SJSA1 (cell line): Measurements from ENCODE around the gene MACIR. TPM values are rescaled to one million over a fixed set of nuclear protein-coding genes. Genes with fewer than 3 reads are reported as not detected.

Experiments used
- DNase-seq, 2 experiments: peaks; one replicate each; pipeline ENCODE4 v3.0.0-alpha.2; 2015 to 2020; ENCODE audit warnings: low spot score in 2 of 2, low read depth in 1 of 2
- H3K27ac ChIP-seq: fragments of 250-450 bp; sonication (Bioruptor Pico); 2 replicates; pipeline ENCODE4 v1.5.1; 2020; ENCODE audit warnings: mild to moderate bottlenecking, moderate library complexity
- H3K27me3 ChIP-seq: fragments of 250-450 bp; sonication (Bioruptor Pico); replicated peaks from 2 replicates; pipeline ENCODE4 v1.5.1; 2020; ENCODE audit warnings: mild to moderate bottlenecking, moderate library complexity
- H3K36me3 ChIP-seq: fragments of 250-450 bp; sonication (Bioruptor Pico); 2 replicates; pipeline ENCODE4 v1.5.1; 2020; ENCODE audit warnings: mild to moderate bottlenecking
- H3K4me1 ChIP-seq: fragments of 250-450 bp; sonication (Bioruptor Pico); replicated peaks from 2 replicates; pipeline ENCODE4 v1.6.1; 2021; ENCODE audit warnings: mild to moderate bottlenecking
- H3K4me3 ChIP-seq: fragments of 250-450 bp; sonication (Bioruptor Pico); 2 replicates; pipeline ENCODE4 v1.5.1; 2020; ENCODE audit warnings: mild to moderate bottlenecking
- H3K9me3 ChIP-seq: fragments of 250-450 bp; sonication (Bioruptor Pico); replicated peaks from 2 replicates; pipeline ENCODE4 v1.5.1; 2020; ENCODE audit warnings: mild to moderate bottlenecking
- total RNA-seq: library from RNA; depleted of rRNA; stranded (reverse); fragments of >200 nt; shearing (Covaris generic); gene quantifications from 2 replicates; pipeline ENCODE4 v1.2.3, GENCODE V29; 2014

Gene MACIR
- total RNA-seq, 1 experiment from 2014 or later = 11.5 TPM

- Histone ChIP-seq H3K4me1 (peaks cover 10% of the 10 kb centered on the region), H3K36me3 (no peaks in the 10 kb centered on the region), H3K27me3 (0 out of 2 replicates have a peak, but pooled peaks cover 6% of the 10 kb centered on the region), H3K9me3 (peaks cover 4% of the 10 kb centered on the region; the same call in 1 of the 2 replicates), H3K4me3 (no peak overlapping the region), H3K27ac (no peak overlapping the region)
- no peak for DNase-seq
Measured at GRCh38 chr5:103228061-103228460, 30.5 kb upstream of the MACIR start.

GRCh38 chr5:103228588-103228987, 30.0 kb upstream of the MACIR start:
- Histone ChIP-seq H3K4me1 (peaks cover 10% of the 10 kb centered on the region), H3K27me3 (0 out of 2 replicates have a peak, but pooled peaks cover 6% of the 10 kb centered on the region), H3K36me3 (no peaks in the 10 kb centered on the region), H3K27ac (no peak overlapping the region), H3K4me3 (no peak overlapping the region), H3K9me3 (peaks cover 4% of the 10 kb centered on the region; the same call in 1 of the 2 replicates)
- no peak for DNase-seq

- Histone ChIP-seq H3K4me3 (no peak overlapping the region), H3K4me1 (no peaks in the 10 kb centered on the region), H3K27ac (no peak overlapping the region), H3K27me3 (0 out of 2 replicates have a peak, but pooled peaks cover 6% of the 10 kb centered on the region), H3K36me3 (no peaks in the 10 kb centered on the region), H3K9me3 (no peaks in the 10 kb centered on the region)
- DNase-seq = no peak
Measured at GRCh38 chr5:103232393-103232999, 26.1 kb upstream of the MACIR start.

GRCh38 chr5:103234239-103234975, 24.2 kb upstream of the MACIR start:
- no peaks in the 10 kb centered on the region for H3K27me3 ChIP-seq
- H3K27ac ChIP-seq = no peak overlapping the region
- H3K36me3 ChIP-seq = no peaks in the 10 kb centered on the region
- H3K4me1 ChIP-seq = no peaks in the 10 kb centered on the region
- no peak for DNase-seq
- no peaks in the 10 kb centered on the region for H3K9me3 ChIP-seq
- no peak overlapping the region for H3K4me3 ChIP-seq

GRCh38 chr5:103235891-103236290, 22.7 kb upstream of the MACIR start:
- Histone ChIP-seq H3K36me3 (no peaks in the 10 kb centered on the region), H3K4me3 (no peak overlapping the region), H3K9me3 (no peaks in the 10 kb centered on the region; the same call in 1 of the 2 replicates), H3K27ac (no peak overlapping the region), H3K27me3 (no peaks in the 10 kb centered on the region), H3K4me1 (no peaks in the 10 kb centered on the region)
- no peak for DNase-seq

- no peak overlapping the region for H3K4me3 ChIP-seq
Measured at GRCh38 chr5:103237778-103238177, 20.8 kb upstream of the MACIR start.

GRCh38 chr5:103243665-103244064, 14.9 kb upstream of the MACIR start:
- H3K27me3 ChIP-seq = peaks cover 17% of the 10 kb centered on the region
- no peaks in the 10 kb centered on the region for H3K36me3 ChIP-seq
- H3K4me3 ChIP-seq = no peak overlapping the region
- H3K4me1 ChIP-seq = no peaks in the 10 kb centered on the region
- H3K27ac ChIP-seq = no peak overlapping the region
- no peak for DNase-seq
- H3K9me3 ChIP-seq = no peaks in the 10 kb centered on the region; the same call in none of the 2 replicates

More at GRCh38 chr5:103237778-103238177, 20.8 kb upstream of the MACIR start:
- no peaks in the 10 kb centered on the region; the same call in 1 of the 2 replicates for H3K9me3 ChIP-seq
- no peaks in the 10 kb centered on the region for H3K27me3 ChIP-seq
- no peak overlapping the region for H3K27ac ChIP-seq
- no peaks in the 10 kb centered on the region for H3K4me1 ChIP-seq
- DNase-seq = no peak
- no peaks in the 10 kb centered on the region for H3K36me3 ChIP-seq

- Histone ChIP-seq H3K27me3 (peaks cover 17% of the 10 kb centered on the region), H3K36me3 (no peaks in the 10 kb centered on the region), H3K4me3 (no peak overlapping the region), H3K4me1 (no peaks in the 10 kb centered on the region), H3K27ac (no peak overlapping the region), H3K9me3 (no peaks in the 10 kb centered on the region; the same call in none of the 2 replicates)
- no peak for DNase-seq
Measured at GRCh38 chr5:103244398-103244797, 14.2 kb upstream of the MACIR start.

- Histone ChIP-seq H3K4me1 (no peaks in the 10 kb centered on the region), H3K4me3 (no peak overlapping the region), H3K9me3 (no peaks in the 10 kb centered on the region; the same call in 1 of the 2 replicates), H3K36me3 (no peaks in the 10 kb centered on the region), H3K27me3 (peaks cover 17% of the 10 kb centered on the region), H3K27ac (no peak overlapping the region)
- no peak for DNase-seq
Measured at GRCh38 chr5:103245761-103246160, 12.8 kb upstream of the MACIR start.

GRCh38 chr5:103247118-103247517, 11.4 kb upstream of the MACIR start:
- Histone ChIP-seq H3K36me3 (no peaks in the 10 kb centered on the region), H3K27ac (no peak overlapping the region), H3K27me3 (peaks cover 17% of the 10 kb centered on the region), H3K9me3 (no peaks in the 10 kb centered on the region; the same call in 1 of the 2 replicates), H3K4me3 (no peak overlapping the region), H3K4me1 (no peaks in the 10 kb centered on the region)
- DNase-seq = no peak

GRCh38 chr5:103249068-103249467, 9.5 kb upstream of the MACIR start:
- no peaks in the 10 kb centered on the region for H3K36me3 ChIP-seq
- DNase-seq = no peak
- no peaks in the 10 kb centered on the region; the same call in 1 of the 2 replicates for H3K9me3 ChIP-seq
- no peak overlapping the region for H3K4me3 ChIP-seq
- H3K27me3 ChIP-seq = peaks cover 17% of the 10 kb centered on the region
- H3K4me1 ChIP-seq = no peaks in the 10 kb centered on the region
- no peak overlapping the region for H3K27ac ChIP-seq

GRCh38 chr5:103254921-103255320, 3.6 kb upstream of the MACIR start:
- no peak for DNase-seq

GRCh38 chr5:103255691-103256090, 2.9 kb upstream of the MACIR start:
- Histone ChIP-seq H3K27me3 (peaks cover 6% of the 10 kb centered on the region), H3K9me3 (no peaks in the 10 kb centered on the region), H3K36me3 (peaks cover 5% of the 10 kb centered on the region; the same call in 1 of the 2 replicates), H3K27ac (no peak overlapping the region), H3K4me1 (peaks cover 7% of the 10 kb centered on the region), H3K4me3 (no peak overlapping the region)
- no peak for DNase-seq

More at GRCh38 chr5:103254921-103255320, 3.6 kb upstream of the MACIR start:
- H3K9me3 ChIP-seq = no peaks in the 10 kb centered on the region
- H3K4me3 ChIP-seq = no peak overlapping the region
- no peaks in the 10 kb centered on the region; the same call in 1 of the 2 replicates for H3K27me3 ChIP-seq
- peaks cover 5% of the 10 kb centered on the region; the same call in 1 of the 2 replicates for H3K36me3 ChIP-seq
- H3K27ac ChIP-seq = no peak overlapping the region
- peaks cover 7% of the 10 kb centered on the region for H3K4me1 ChIP-seq

GRCh38 chr5:103256178-103256577, 2.4 kb upstream of the MACIR start:
- peaks cover 5% of the 10 kb centered on the region; the same call in 1 of the 2 replicates for H3K36me3 ChIP-seq
- H3K4me1 ChIP-seq = peaks cover 7% of the 10 kb centered on the region
- no peak for DNase-seq
- no peaks in the 10 kb centered on the region for H3K9me3 ChIP-seq
- peaks cover 8% of the 10 kb centered on the region for H3K27me3 ChIP-seq
- H3K27ac ChIP-seq = no peak overlapping the region
- no peak overlapping the region for H3K4me3 ChIP-seq
